GM10248 (cell line): ENCODE data around the gene SNTG2.
"Not testable (repeated sequence)": the region's sequence is repeated elsewhere in the genome, so short reads cannot be mapped to it uniquely, and the experiment has no call there.

Experiments
- CTCF ChIA-PET: fragments of 300-600 bp; sonication (Branson Sonifier 250); formaldehyde crosslinking; extraction: SDS; loops from one replicate; lab custom pipeline; 2021; ENCODE audit warnings: antibody characterized with exemption; lab: Yijun Ruan, JAX
- POLR2A ChIA-PET: fragments of 350-650 bp; sonication (Branson Sonifier 250); formaldehyde crosslinking; extraction: SDS; loops from one replicate; lab custom pipeline; 2020; ENCODE audit warnings: antibody characterized with exemption; lab: Yijun Ruan, JAX
- DNase-seq: peaks from one replicate; pipeline ENCODE4 v3.0.0; 2012; ENCODE audit errors: extremely low spot score
- CTCF ChIP-seq: IDR thresholded peaks from 2 replicates; pipeline ENCODE4 v1.5.1; 2012; ENCODE audit warnings: mild to moderate bottlenecking, low read depth; ENCODE audit errors: extremely low read depth, missing control alignments, control extremely low read depth

The SNTG2 gene

GRCh38 chr2:1219901-1220573 is 269.4 kb downstream of the SNTG2 start:
- TF ChIP-seq CTCF: no peak
- CTCF ChIA-PET: no interaction called here
- POLR2A ChIA-PET: no interaction called here
- no peak for DNase-seq

- no peak for DNase-seq
- no peak for TF ChIP-seq CTCF
- CTCF ChIA-PET: no interaction called here
- POLR2A ChIA-PET: no interaction called here
Measured at GRCh38 chr2:1222056-1222455, 271.4 kb downstream of the SNTG2 start.

GRCh38 chr2:1223791-1224190 is 273.1 kb downstream of the SNTG2 start:
- POLR2A ChIA-PET: no interaction called here
- DNase-seq: no peak
- CTCF ChIA-PET: no interaction called here
- no peak for TF ChIP-seq CTCF

GRCh38 chr2:1224901-1225300 is 274.3 kb downstream of the SNTG2 start:
- no peak for DNase-seq
- CTCF ChIA-PET: no interaction called here
- no peak for TF ChIP-seq CTCF
- POLR2A ChIA-PET: no interaction called here

- TF ChIP-seq CTCF: no peak
- ChIA-PET POLR2A (no interaction called here), CTCF (no interaction called here)
- no peak for DNase-seq
Measured at GRCh38 chr2:1226766-1227165, 276.1 kb downstream of the SNTG2 start.

- ChIA-PET CTCF (no interaction called here), POLR2A (no interaction called here)
- DNase-seq: no peak
- no peak for TF ChIP-seq CTCF
Measured at GRCh38 chr2:1227274-1227900, 276.7 kb downstream of the SNTG2 start.

- CTCF ChIA-PET, DNase-seq, POLR2A ChIA-PET: not testable (repeated sequence)
Measured at GRCh38 chr2:1229596-1229995, 278.9 kb downstream of the SNTG2 start.
